Pons (tissue), 1 donor: ENCODE results near the gene POU5F1.
"Not testable (repeated sequence)": the region's sequence is repeated elsewhere in the genome, so short reads cannot be mapped to it uniquely, and the experiment has no call there.

Experiments
- DNase-seq: peaks from one replicate; pipeline ENCODE4 v3.0.0-alpha.2; 2016; ENCODE audit warnings: low spot score

POU5F1 gene

GRCh38 chr6:31190488-31190887 lies 20.0 kb upstream of the POU5F1 start:
- DNase-seq, result no peak

GRCh38 chr6:31189223-31189622 lies 18.7 kb upstream of the POU5F1 start:
- DNase-seq, result not testable (repeated sequence)

- no peak for DNase-seq
Observed at GRCh38 chr6:31187780-31188194, 17.3 kb upstream of the POU5F1 start.

GRCh38 chr6:31186052-31186734 lies 15.7 kb upstream of the POU5F1 start:
- DNase-seq, result peak; percentile 42

- not testable (repeated sequence) for DNase-seq
Observed at GRCh38 chr6:31185695-31186051, 15.2 kb upstream of the POU5F1 start.

GRCh38 chr6:31183859-31184258 lies 13.4 kb upstream of the POU5F1 start:
- not testable (repeated sequence) for DNase-seq

GRCh38 chr6:31183287-31183686 lies 12.8 kb upstream of the POU5F1 start:
- DNase-seq, result not testable (repeated sequence)

- peak; percentile 54 for DNase-seq
Observed at GRCh38 chr6:31180500-31180899, 10.0 kb upstream of the POU5F1 start.

- no peak for DNase-seq
Observed at GRCh38 chr6:31179896-31180295, 9.4 kb upstream of the POU5F1 start.

GRCh38 chr6:31179042-31179386 lies 8.5 kb upstream of the POU5F1 start:
- no peak for DNase-seq

- no peak for DNase-seq
Observed at GRCh38 chr6:31178143-31179041, 7.9 kb upstream of the POU5F1 start.

GRCh38 chr6:31175971-31176370 lies 5.5 kb upstream of the POU5F1 start:
- DNase-seq, result no peak

- no peak for DNase-seq
Observed at GRCh38 chr6:31174378-31174777, 3.9 kb upstream of the POU5F1 start.

- no peak for DNase-seq
Observed at GRCh38 chr6:31173406-31173805, 2.9 kb upstream of the POU5F1 start.

GRCh38 chr6:31172973-31173384 lies 2.5 kb upstream of the POU5F1 start:
- no peak for DNase-seq

- DNase-seq, result no peak
Observed at GRCh38 chr6:31171931-31172905, 1.7 kb upstream of the POU5F1 start.

GRCh38 chr6:31170987-31171671 lies 647 bp upstream of the POU5F1 start:
- no peak for DNase-seq

GRCh38 chr6:31169858-31170599 lies 453 bp downstream of the POU5F1 start:
- DNase-seq, result not testable (repeated sequence)

- DNase-seq, result no peak
Observed at GRCh38 chr6:31169123-31169857, 1.2 kb downstream of the POU5F1 start.

- DNase-seq, result no peak
Observed at GRCh38 chr6:31168606-31169005, 1.9 kb downstream of the POU5F1 start.
